Thymus (tissue), 11 donors: ENCODE measurements around the gene SLIT1. TPM values are rescaled to one million over a fixed set of nuclear protein-coding genes. Genes with fewer than 3 reads are reported as not detected.
"Not testable (repeated sequence)": the region's sequence is repeated elsewhere in the genome, so short reads cannot be mapped to it uniquely, and the experiment has no call there.

Experiments
- DNase-seq, 9 donors: peaks; one replicate each; pipeline ENCODE4 v3.0.0-alpha.2; 2013; ENCODE audit warnings: low spot score in 9 of 9, low read depth in 6 of 9, missing footprints in 1 of 9
- H3K27ac ChIP-seq, 2 donors: one replicate each; pipeline ENCODE4 v1.5.1; 2013; ENCODE audit warnings: control low read depth in 1 of 2, low read depth in 1 of 2, low read length in 1 of 2, mild to moderate bottlenecking in 1 of 2, moderate library complexity in 1 of 2
- H3K27me3 ChIP-seq, 2 donors: one replicate each; pipeline ENCODE4 v1.5.1; 2013; ENCODE audit warnings: low read length in 1 of 2; ENCODE audit not compliant: control insufficient read depth in 2 of 2, insufficient read depth in 1 of 2
- H3K36me3 ChIP-seq, 2 donors: one replicate each; pipeline ENCODE4 v1.5.1; 2013; ENCODE audit warnings: low read length in 1 of 2, mild to moderate bottlenecking in 1 of 2, moderate library complexity in 1 of 2; ENCODE audit not compliant: control insufficient read depth in 2 of 2, insufficient read depth in 2 of 2
- H3K4me1 ChIP-seq, 2 donors: one replicate each; pipeline ENCODE4 v1.5.1; 2013; ENCODE audit warnings: low read length in 2 of 2; ENCODE audit not compliant: control insufficient read depth in 2 of 2, insufficient read depth in 2 of 2
- H3K4me3 ChIP-seq, 2 donors: one replicate each; pipeline ENCODE4 v1.5.1; 2013; ENCODE audit warnings: low read length in 2 of 2, control low read depth in 1 of 2, mild to moderate bottlenecking in 1 of 2
- H3K9me3 ChIP-seq, 2 donors: one replicate each; pipeline ENCODE4 v1.5.1; 2013; ENCODE audit warnings: low read length in 1 of 2, mild to moderate bottlenecking in 1 of 2; ENCODE audit not compliant: control insufficient read depth in 2 of 2, insufficient read depth in 1 of 2
- WGBS: extraction: QIAGEN DNeasy Blood & Tissue Kit; methylation state at CpG from one replicate; pipeline ENCODE4 v1.1.7; 2013; 5-methylcytosine and 5-hydroxymethylcytosine counted together
- polyA plus RNA-seq: library from polyadenylated mRNA; stranded (reverse); fragments of 200-250 nt; gene quantifications from one replicate; pipeline ENCODE4 v1.2.3, GENCODE V29; 2013
- total RNA-seq: library from RNA; stranded (reverse); fragments of 120-200 nt; gene quantifications from one replicate; pipeline ENCODE4 v1.2.4, GENCODE V29; 2013
- donor health status: healthy.

Gene SLIT1
- total and polyA plus RNA-seq, 2 donors: 1.0 to 5.9 TPM

DNA sequence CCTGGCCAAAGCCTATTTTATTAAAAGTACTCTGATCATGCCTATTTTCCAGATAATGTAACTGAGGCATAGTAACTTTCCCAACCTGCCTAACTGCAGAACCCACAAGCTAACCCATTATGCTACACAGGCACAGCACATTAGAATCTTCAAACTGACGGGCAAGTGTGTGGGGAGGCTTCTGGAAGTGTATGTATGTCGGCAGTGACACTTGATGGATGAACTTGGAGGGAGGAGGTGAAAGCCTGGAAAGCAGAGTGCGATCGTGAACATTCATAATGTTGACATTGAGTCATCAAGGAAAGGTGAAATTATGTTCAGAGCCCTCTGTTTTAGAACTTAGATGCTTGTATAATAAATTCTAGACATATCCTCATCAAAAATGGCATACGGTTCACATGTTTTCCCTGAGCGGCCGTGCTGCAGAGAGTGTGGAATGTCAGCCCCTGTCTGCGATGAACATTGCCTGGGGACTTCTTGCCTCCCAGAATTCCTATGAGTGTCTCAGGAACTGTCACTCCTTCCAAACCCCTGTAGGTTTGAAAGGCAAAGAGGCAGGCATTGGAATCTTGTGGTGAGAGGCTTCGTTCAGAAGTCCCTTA lies 102.4 kb downstream of the SLIT1 start:
- Histone ChIP-seq H3K9me3 (no peaks in the 10 kb centered on the region), H3K4me3 (no peak overlapping the region), H3K36me3 (peaks cover 0 to 30% of the 10 kb centered on the region in 2 donors), H3K27me3 (peaks cover 0 to 6% of the 10 kb centered on the region in 2 donors), H3K4me1 (peaks cover 0 to 4% of the 10 kb centered on the region in 2 donors), H3K27ac (no peak overlapping the region)
- 76% methylated on average over 9 of the region's 9 CpGs for WGBS
- DNase-seq: no peak

DNA sequence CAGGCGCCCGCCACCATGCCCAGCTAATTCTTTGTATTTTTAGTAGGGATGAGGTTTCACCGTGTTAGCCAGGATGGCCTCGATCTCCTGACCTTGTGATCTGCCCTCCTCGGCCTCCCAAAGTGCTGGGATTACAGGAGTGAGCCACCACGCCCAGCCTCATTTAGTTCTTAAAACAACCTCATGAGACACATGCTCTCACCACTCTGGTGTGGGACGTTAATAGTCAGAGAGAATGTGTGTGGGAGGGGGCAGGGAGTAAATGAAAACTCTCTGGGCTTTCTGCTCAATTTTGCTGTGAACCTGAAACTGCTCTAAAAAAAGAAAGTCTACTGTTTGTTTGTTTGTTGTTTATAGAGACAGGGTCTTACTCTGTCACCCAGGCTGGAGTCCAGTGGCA lies 103.2 kb downstream of the SLIT1 start:
- not testable (repeated sequence) for H3K9me3 ChIP-seq, DNase-seq, H3K27me3 ChIP-seq, H3K27ac ChIP-seq, H3K4me3 ChIP-seq, H3K4me1 ChIP-seq
- peaks cover 0 to 23% of the 10 kb centered on the region in 2 donors for H3K36me3 ChIP-seq
- 90% methylated on average over 7 of the region's 7 CpGs for WGBS

DNA sequence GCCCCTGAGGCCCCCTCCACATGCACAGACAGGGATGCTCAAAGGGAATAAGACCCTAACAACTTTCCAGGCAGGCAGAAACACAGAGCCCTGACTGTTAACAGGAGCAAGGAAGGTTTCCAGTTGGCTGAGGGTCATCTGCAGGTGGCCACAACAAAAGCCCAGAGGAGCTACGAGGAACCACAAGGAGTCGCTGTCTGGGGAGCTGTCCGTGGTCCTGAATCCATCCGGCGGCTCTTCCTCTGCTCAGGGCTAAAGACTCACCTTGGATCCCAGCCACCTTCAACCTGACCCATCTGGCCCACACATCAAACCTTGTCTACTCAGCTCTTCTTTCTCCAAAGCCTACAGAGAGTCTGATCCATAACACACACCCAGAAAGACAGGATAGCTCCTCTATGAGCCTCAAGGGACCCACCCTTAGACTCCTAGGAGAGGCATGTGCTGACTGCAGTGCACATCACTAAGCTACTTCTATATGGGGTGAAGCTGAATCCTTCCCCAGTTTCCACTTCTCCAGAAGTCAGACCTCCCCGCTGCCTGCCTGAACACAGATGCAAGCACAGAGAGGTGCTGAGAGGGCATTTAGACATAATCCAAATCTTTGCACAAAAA lies 104.0 kb downstream of the SLIT1 start:
- Histone ChIP-seq H3K4me3 (no peak overlapping the region), H3K27ac (no peak overlapping the region), H3K4me1 (peaks cover 0 to 5% of the 10 kb centered on the region in 2 donors), H3K9me3 (no peaks in the 10 kb centered on the region), H3K36me3 (peaks cover 0 to 26% of the 10 kb centered on the region in 2 donors), H3K27me3 (peaks cover 0 to 4% of the 10 kb centered on the region in 2 donors)
- peak; percentile 40 to 84 (median 54) for DNase-seq
- WGBS: 13% methylated on average over 6 of the region's 6 CpGs

DNA sequence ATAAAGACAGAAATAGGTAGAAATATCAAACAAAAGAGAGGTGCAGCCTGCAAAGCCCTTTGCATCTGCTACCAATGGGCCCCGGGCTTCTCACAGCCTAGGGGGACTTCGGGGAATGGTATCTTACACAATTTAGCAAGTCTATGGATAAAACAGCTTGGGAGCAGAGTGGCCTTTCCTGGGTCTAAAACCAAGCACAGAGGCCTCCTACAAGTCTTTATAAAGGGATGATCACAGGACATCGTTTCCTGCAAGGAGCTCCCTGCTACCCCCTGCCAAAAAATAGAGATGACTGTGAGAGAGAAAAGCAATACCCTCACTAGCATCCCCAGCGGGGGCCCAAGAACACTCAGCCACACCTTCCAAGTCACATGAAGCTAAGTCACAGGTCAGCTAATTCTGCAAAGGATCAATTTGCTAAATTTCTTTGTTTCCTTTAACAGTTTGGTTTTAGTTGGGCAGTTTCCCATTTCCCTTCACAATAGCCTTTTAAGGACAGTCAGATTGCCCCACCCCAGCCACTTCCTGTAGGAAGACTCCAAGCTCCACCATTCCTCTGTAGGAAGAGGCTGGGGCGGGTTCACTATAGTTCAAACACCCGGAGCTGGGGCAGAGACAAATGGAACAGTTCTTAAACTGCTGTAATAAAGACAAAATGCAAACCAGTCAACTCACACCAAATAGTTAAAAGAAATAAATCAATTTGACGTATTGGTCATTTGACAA lies 105.5 kb downstream of the SLIT1 start:
- DNase-seq: no peak
- peaks cover 0 to 28% of the 10 kb centered on the region in 2 donors for H3K36me3 ChIP-seq
- H3K4me3 ChIP-seq: no peak overlapping the region
- no peak overlapping the region for H3K27ac ChIP-seq
- peaks cover 0 to 4% of the 10 kb centered on the region in 2 donors for H3K27me3 ChIP-seq
- H3K9me3 ChIP-seq: no peaks in the 10 kb centered on the region
- WGBS: 46% methylated on average over 7 of the region's 7 CpGs
- peaks cover 0 to 5% of the 10 kb centered on the region in 2 donors for H3K4me1 ChIP-seq

DNA sequence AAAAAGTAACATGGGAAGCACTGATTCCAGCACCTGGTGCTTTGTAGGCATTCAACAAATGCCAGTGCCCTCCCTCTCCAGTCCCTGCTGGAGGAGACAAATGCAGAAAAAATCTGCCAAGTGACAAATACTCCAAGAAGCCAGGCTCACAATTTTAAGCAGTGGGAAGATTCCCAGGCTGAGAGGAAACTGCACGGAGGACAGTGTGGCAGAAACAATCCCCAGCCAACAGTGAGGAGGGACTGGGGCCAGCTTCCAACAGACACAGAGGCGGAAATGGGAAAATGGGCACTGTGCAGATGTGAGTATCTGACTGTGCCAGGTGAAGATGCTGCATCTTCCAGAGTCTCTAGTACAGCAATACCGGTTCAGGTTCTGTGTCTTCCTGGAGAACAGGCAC lies 106.3 kb downstream of the SLIT1 start:
- no peak for DNase-seq
- H3K4me3 ChIP-seq: no peak overlapping the region
- H3K9me3 ChIP-seq: no peaks in the 10 kb centered on the region
- H3K27me3 ChIP-seq: peaks cover 0 to 4% of the 10 kb centered on the region in 2 donors
- WGBS: 75% methylated on average over 3 of the region's 3 CpGs
- peaks cover 0 to 5% of the 10 kb centered on the region in 2 donors for H3K4me1 ChIP-seq
- H3K27ac ChIP-seq: no peak overlapping the region
- peaks cover 0 to 28% of the 10 kb centered on the region in 2 donors for H3K36me3 ChIP-seq

DNA sequence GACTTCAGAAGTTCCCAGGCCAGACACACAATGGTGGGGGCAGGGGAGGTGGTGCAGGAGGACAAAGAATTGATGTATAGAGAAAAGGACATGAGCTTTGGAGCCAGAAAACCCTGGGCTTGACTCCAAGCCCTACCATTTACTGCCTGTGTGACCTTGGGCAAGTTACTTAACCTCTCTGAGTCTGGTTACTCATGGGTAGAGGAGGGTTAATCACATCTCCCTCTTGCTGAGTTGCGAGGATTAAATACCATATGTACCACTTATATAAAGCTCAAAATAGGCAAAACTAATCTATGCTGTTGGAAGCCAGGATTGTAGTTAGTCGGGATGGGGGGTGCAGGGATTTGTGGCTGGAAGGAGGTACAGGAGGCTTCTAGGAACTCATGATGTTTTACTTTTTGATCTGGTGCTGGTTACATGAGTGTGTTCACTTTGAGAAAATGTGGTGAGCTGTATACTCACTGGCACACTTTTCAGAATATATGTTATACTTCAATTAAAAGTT lies 106.8 kb downstream of the SLIT1 start:
- Histone ChIP-seq H3K27me3 (peaks cover 0 to 4% of the 10 kb centered on the region in 2 donors), H3K9me3 (no peaks in the 10 kb centered on the region), H3K4me1 (peaks cover 0 to 5% of the 10 kb centered on the region in 2 donors), H3K27ac (no peak overlapping the region), H3K4me3 (no peak overlapping the region), H3K36me3 (peaks cover 0 to 26% of the 10 kb centered on the region in 2 donors)
- no peak for DNase-seq
- WGBS: 89% methylated on average over 2 of the region's 2 CpGs

DNA sequence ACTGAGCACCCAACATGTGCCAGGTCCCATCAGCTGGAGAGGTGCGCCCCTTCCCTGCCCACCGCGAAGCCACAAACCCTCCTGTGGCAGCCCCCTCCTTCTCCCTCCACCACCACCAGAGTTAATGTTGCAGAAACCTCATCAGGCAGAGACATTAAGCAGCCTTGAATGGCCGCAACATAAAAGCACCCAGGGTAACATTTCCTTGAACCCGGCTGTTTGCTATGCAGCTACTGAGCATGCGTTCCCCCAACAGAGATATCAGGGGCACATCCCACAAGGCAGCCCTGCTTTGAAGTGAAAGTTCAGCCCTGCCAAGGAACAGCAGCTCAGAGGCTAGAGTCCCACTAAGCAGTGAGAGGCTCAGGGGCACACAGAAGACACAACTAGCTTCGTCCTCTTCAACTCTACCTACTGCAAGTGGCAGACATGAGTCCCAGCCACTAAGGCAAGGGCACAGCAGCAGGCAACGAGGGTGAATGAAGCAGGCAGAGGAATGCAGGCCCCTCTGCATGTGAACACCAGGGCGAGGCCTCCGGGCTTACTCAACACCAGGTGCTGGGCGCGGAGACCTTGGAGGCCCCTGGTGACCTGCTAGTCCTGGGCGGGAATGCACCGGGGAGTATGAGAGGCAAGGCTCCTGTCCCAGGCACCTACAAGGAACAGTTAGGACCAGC lies 107.4 kb downstream of the SLIT1 start:
- DNase-seq: peak in 1 of 9 donors; percentile 26
- Histone ChIP-seq H3K36me3 (peaks cover 0 to 20% of the 10 kb centered on the region in 2 donors), H3K27me3 (peaks cover 0 to 6% of the 10 kb centered on the region in 2 donors), H3K27ac (no peak overlapping the region), H3K4me1 (peaks cover 0 to 5% of the 10 kb centered on the region in 2 donors), H3K9me3 (no peaks in the 10 kb centered on the region), H3K4me3 (no peak overlapping the region)
- 80% methylated on average over 14 of the region's 14 CpGs for WGBS

DNA sequence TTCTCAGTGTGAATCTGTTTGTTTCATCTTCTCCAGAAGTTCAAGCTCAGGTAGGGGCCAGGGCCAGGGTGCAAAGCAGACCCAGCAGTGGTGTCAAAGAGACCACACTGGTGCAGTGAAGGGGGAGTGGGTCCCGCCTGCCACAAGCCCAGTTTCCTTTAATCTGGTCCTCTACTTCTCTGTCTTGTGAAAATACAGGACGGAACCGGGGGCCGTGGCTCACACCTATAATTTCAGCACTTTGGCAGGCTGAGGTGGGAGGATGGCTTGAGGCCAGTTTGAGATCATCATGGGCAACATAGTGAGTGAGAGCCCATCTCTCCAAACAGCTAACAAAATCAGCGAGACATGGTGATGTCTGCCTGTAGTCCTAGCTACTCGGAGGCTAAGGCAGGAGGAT lies 109.0 kb downstream of the SLIT1 start:
- Histone ChIP-seq H3K27ac (no peak overlapping the region), H3K4me3 (no peak overlapping the region), H3K27me3 (peaks cover 0 to 10% of the 10 kb centered on the region in 2 donors), H3K4me1 (peaks cover 0 to 10% of the 10 kb centered on the region in 2 donors), H3K9me3 (no peaks in the 10 kb centered on the region), H3K36me3 (peaks cover 0 to 24% of the 10 kb centered on the region in 2 donors)
- no peak for DNase-seq
- WGBS: 87% methylated on average over 6 of the region's 6 CpGs
